Nucleus accumbens (tissue), 56 donors: ENCODE measurements around the gene FAM156A.
"Not testable (repeated sequence)": the region's sequence is repeated elsewhere in the genome, so short reads cannot be mapped to it uniquely, and the experiment has no call there.

Experiments
- DNase-seq, 56 donors: peaks; one replicate each; lab custom pipeline; 2025; lab: John Stamatoyannopoulos, UW

The FAM156A gene

GRCh38 chrX:52907137-52907536 is 51.2 kb downstream of the FAM156A start:
- DNase-seq, result not testable (repeated sequence)

DNA sequence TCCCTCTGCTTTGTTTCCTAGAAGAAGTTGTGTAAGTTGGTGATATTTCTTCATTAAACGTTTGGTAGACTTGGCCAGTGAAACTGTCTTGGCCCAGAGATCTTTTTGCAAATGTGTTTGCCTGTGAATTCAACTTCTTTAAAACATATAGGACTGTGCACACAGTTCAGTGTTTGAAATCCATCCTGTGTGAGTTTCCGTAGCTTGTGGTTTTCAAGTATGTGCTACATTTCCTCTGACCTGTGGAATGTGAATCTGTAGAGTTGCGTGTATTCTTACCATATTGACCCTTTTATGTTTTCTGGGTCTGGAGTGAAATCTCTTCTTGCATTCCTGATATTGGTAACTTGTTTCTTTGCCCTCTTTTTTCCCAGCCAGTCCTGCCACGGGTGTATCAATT is 52.2 kb downstream of the FAM156A start:
- DNase-seq, result not testable (repeated sequence)

GRCh38 chrX:52905531-52905930 is 52.8 kb downstream of the FAM156A start:
- not testable (repeated sequence) for DNase-seq
